ENCODE measurements around the gene CYB561D2.
"Not testable (repeated sequence)": the region's sequence is repeated elsewhere in the genome, so short reads cannot be mapped to it uniquely, and the experiment has no call there.

CYB561D2 gene

DNA sequence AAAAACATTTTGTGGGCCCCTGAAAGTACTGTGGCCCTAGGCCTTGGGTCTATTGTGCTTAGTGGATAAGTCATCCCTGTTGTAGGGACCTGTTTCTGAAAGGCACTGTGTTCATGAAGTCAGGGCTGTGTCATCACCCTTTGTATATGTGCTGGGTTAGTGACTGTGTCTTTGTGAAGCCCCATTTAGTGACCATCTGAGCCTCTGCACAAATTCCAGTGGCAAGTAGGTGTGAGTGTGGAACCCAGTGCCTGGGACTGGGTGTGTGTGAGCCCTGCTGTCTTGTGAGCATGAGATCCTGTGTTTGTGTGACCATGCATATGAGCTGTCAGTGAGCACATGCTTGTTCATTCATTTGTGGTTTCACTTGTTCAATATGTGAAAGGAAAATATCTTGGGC is 46.1 kb upstream of the CYB561D2 start:
- no peak overlapping the region for H2AFZ ChIP-seq (ENCODE audit: low read depth, low read length, severe bottlenecking)
- no peaks in the 10 kb centered on the region for H3K27me3 ChIP-seq (ENCODE audit: low read length)
- H3K27ac ChIP-seq (ENCODE audit: low read depth, low read length), result no peak overlapping the region
- no peaks in the 10 kb centered on the region for H3K9me2 ChIP-seq (replicated peaks; ENCODE audit: insufficient read depth, low read length)
- H3K4me3 ChIP-seq (ENCODE audit: insufficient read depth, low read length, poor library complexity, severe bottlenecking), result no peak overlapping the region
- H3F3A ChIP-seq (ENCODE audit: insufficient read depth), result no peaks in the 10 kb centered on the region
- H4K20me1 ChIP-seq (ENCODE audit: low read depth, low read length), result no peaks in the 10 kb centered on the region
- no peak for TF ChIP-seq EZH2phosphoT487 (conservative IDR thresholded peaks at IDR 0.05; ENCODE audit: low read length)
- TF ChIP-seq, protein P1, sequence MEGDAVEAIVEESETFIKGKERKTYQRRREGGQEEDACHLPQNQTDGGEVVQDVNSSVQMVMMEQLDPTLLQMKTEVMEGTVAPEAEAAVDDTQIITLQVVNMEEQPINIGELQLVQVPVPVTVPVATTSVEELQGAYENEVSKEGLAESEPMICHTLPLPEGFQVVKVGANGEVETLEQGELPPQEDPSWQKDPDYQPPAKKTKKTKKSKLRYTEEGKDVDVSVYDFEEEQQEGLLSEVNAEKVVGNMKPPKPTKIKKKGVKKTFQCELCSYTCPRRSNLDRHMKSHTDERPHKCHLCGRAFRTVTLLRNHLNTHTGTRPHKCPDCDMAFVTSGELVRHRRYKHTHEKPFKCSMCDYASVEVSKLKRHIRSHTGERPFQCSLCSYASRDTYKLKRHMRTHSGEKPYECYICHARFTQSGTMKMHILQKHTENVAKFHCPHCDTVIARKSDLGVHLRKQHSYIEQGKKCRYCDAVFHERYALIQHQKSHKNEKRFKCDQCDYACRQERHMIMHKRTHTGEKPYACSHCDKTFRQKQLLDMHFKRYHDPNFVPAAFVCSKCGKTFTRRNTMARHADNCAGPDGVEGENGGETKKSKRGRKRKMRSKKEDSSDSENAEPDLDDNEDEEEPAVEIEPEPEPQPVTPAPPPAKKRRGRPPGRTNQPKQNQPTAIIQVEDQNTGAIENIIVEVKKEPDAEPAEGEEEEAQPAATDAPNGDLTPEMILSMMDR (IDR thresholded peaks at IDR 0.05; ENCODE audit: insufficient read depth, low read length, poor library complexity, severe bottlenecking), result no peak
- no peak overlapping the region for H3K9ac ChIP-seq (ENCODE audit: low read length)
- no peaks in the 10 kb centered on the region for H3K79me2 ChIP-seq (ENCODE audit: insufficient read depth, low read length)
- no peaks in the 10 kb centered on the region for H3K36me3 ChIP-seq (ENCODE audit: low read length)
- H3K9me3 ChIP-seq (ENCODE audit: insufficient read depth, low read length), result peaks cover 2% of the 10 kb centered on the region; the same call in 1 of the 2 replicates
- no peak overlapping the region for H3K4me2 ChIP-seq (ENCODE audit: low read depth, low read length, poor library complexity, severe bottlenecking)

DNA sequence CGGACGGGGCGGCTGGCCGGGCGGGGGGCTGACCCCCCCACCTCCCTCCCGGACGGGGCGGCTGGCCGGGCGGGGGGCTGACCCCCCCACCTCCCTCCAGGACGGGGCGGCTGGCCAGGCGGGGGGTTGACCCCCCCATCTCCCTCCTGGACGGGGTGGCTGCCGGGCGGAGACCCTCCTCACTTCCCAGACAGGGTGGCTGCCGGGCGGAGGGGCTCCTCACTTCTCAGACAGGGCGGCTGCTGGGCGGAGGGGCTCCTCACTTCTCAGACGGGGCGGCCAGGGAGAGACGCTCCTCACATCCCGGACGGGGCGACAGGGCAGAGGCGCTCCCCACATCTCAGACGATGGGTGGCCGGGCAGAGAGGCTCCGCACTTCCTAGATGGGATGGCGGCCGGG is 38.6 kb upstream of the CYB561D2 start:
- H3F3A ChIP-seq (ENCODE audit: insufficient read depth); H3K27me3 ChIP-seq (ENCODE audit: low read length); H3K9me3 ChIP-seq (ENCODE audit: insufficient read depth, low read length); H3K4me2 ChIP-seq (ENCODE audit: low read depth, low read length, poor library complexity, severe bottlenecking); H3K27ac ChIP-seq (ENCODE audit: low read depth, low read length); H3K9me2 ChIP-seq (replicated peaks; ENCODE audit: insufficient read depth, low read length); H3K4me3 ChIP-seq (ENCODE audit: insufficient read depth, low read length, poor library complexity, severe bottlenecking); H3K79me2 ChIP-seq (ENCODE audit: insufficient read depth, low read length); H4K20me1 ChIP-seq (ENCODE audit: low read depth, low read length); H3K36me3 ChIP-seq (ENCODE audit: low read length); H2AFZ ChIP-seq (ENCODE audit: low read depth, low read length, severe bottlenecking); H3K9ac ChIP-seq (ENCODE audit: low read length): not testable (repeated sequence)

DNA sequence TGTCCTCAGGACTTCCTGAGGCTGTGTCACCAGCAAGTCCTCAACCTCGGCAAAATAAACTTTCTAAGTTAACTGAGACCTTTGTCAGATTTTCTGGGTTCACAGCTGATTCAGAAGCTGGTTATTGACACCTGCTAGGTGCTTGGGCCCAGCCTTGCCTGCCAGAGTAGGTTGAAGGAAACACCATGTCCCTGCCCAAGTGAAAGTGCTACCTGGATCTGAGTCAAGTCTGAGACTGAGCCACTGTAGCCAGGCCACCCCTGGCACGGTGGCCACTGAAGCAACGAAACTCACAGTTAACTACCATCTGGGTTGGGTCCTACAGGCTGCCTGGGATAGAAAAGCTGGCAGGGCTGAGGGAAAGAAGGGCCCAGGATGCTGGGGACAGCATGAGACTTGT is 36.3 kb upstream of the CYB561D2 start:
- H3K79me2 ChIP-seq (ENCODE audit: insufficient read depth, low read length), result no peaks in the 10 kb centered on the region
- H3K9me2 ChIP-seq (replicated peaks; ENCODE audit: insufficient read depth, low read length), result no peaks in the 10 kb centered on the region
- no peak overlapping the region for H3K4me2 ChIP-seq (ENCODE audit: low read depth, low read length, poor library complexity, severe bottlenecking)
- H2AFZ ChIP-seq (ENCODE audit: low read depth, low read length, severe bottlenecking), result no peak overlapping the region
- peaks cover 6% of the 10 kb centered on the region; the same call in 1 of the 2 replicates for H3F3A ChIP-seq (ENCODE audit: insufficient read depth)
- H3K36me3 ChIP-seq (ENCODE audit: low read length), result no peaks in the 10 kb centered on the region
- H3K27me3 ChIP-seq (ENCODE audit: low read length), result no peaks in the 10 kb centered on the region
- TF ChIP-seq, protein P1 (IDR thresholded peaks at IDR 0.05; ENCODE audit: insufficient read depth, low read length, poor library complexity, severe bottlenecking), result no peak
- no peak for TF ChIP-seq EZH2phosphoT487 (conservative IDR thresholded peaks at IDR 0.05; ENCODE audit: low read length)
- H3K9me3 ChIP-seq (ENCODE audit: insufficient read depth, low read length), result peaks cover 6% of the 10 kb centered on the region; the same call in 1 of the 2 replicates
- no peak overlapping the region for H3K4me3 ChIP-seq (ENCODE audit: insufficient read depth, low read length, poor library complexity, severe bottlenecking)
- no peak overlapping the region for H3K9ac ChIP-seq (ENCODE audit: low read length)
- H3K27ac ChIP-seq (ENCODE audit: low read depth, low read length), result no peak overlapping the region
- no peaks in the 10 kb centered on the region for H4K20me1 ChIP-seq (ENCODE audit: low read depth, low read length)

DNA sequence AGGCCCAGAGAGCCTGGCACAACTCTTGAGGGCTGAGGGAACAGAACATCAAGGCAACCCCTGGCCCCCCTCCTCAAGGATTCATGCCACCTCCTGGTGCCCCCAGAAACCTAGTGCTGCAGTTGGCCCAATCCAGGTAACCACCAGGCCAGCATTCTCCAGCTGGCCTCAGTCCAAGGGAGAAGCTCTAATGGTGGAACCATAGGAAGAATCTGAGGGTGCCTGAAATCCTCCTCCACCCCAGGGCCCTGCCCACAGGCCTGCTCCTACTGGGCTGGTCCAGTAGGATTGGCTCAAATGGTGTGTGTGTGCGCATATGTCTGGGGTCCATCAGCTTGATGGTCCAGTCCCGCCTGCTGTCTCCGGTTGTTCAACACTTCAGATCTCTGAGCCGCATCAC is 35.8 kb upstream of the CYB561D2 start:
- no peaks in the 10 kb centered on the region for H3K79me2 ChIP-seq (ENCODE audit: insufficient read depth, low read length)
- no peaks in the 10 kb centered on the region for H3K36me3 ChIP-seq (ENCODE audit: low read length)
- H3K27me3 ChIP-seq (ENCODE audit: low read length), result no peaks in the 10 kb centered on the region
- TF ChIP-seq EZH2phosphoT487 (conservative IDR thresholded peaks at IDR 0.05; ENCODE audit: low read length), result no peak
- TF ChIP-seq, protein P1 (IDR thresholded peaks at IDR 0.05; ENCODE audit: insufficient read depth, low read length, poor library complexity, severe bottlenecking), result no peak
- no peak overlapping the region for H3K4me2 ChIP-seq (ENCODE audit: low read depth, low read length, poor library complexity, severe bottlenecking)
- no peak overlapping the region for H3K27ac ChIP-seq (ENCODE audit: low read depth, low read length)
- H4K20me1 ChIP-seq (ENCODE audit: low read depth, low read length), result no peaks in the 10 kb centered on the region
- H3K9me2 ChIP-seq (replicated peaks; ENCODE audit: insufficient read depth, low read length), result no peaks in the 10 kb centered on the region
- H3K9me3 ChIP-seq (ENCODE audit: insufficient read depth, low read length), result 0 out of 2 replicates have a peak, but pooled peaks cover 1% of the 10 kb centered on the region
- H3K9ac ChIP-seq (ENCODE audit: low read length), result no peak overlapping the region
- no peak overlapping the region for H2AFZ ChIP-seq (ENCODE audit: low read depth, low read length, severe bottlenecking)
- no peak overlapping the region for H3K4me3 ChIP-seq (ENCODE audit: insufficient read depth, low read length, poor library complexity, severe bottlenecking)
- H3F3A ChIP-seq (ENCODE audit: insufficient read depth), result peaks cover 4% of the 10 kb centered on the region; the same call in 1 of the 2 replicates

All from SU-DHL-6 (cell line).